ENCODE results near the gene SFSWAP.
"Not testable (repeated sequence)": the region's sequence is repeated elsewhere in the genome, so short reads cannot be mapped to it uniquely, and the experiment has no call there.

The SFSWAP gene

DNA sequence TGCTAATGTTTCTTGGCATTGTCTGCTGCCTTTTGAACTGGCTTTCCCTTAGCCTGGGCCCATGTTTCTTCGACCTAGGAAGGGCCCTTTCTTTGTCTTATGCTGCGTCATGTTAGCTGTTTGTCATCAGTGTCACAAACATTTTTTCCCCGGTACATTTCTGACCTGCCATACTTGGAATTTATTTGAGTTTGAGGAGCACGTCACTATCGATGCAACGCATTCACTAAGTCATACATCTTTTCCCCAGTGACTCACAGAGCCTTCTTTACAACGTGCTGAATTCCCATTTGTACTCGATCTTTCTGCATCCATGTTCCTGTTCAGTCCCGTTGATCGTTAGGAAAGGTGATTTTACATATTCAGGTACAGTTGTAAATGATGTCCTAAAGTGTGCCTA lies 61.1 kb downstream of the SFSWAP start:
- Histone ChIP-seq H3K36me3 (ENCODE audit: insufficient read depth, low read length) (peaks cover 45% of the 10 kb centered on the region), H3K9me3 (ENCODE audit: low read length) (no peaks in the 10 kb centered on the region), H3K4me1 (ENCODE audit: insufficient read depth, low read length) (peaks cover 8% of the 10 kb centered on the region), H3K4me3 (ENCODE audit: low read depth in 1 of 2, low read length in 2 of 2) (no peak overlapping the region), H3K27me3 (ENCODE audit: control insufficient read depth in 1 of 2, insufficient read depth in 2 of 2, low read length in 2 of 2) (no peaks in the 10 kb centered on the region), H3K27ac (ENCODE audit: low read depth, low read length) (no peak overlapping the region), H3K9ac (ENCODE audit: low read length) (no peak overlapping the region)

DNA sequence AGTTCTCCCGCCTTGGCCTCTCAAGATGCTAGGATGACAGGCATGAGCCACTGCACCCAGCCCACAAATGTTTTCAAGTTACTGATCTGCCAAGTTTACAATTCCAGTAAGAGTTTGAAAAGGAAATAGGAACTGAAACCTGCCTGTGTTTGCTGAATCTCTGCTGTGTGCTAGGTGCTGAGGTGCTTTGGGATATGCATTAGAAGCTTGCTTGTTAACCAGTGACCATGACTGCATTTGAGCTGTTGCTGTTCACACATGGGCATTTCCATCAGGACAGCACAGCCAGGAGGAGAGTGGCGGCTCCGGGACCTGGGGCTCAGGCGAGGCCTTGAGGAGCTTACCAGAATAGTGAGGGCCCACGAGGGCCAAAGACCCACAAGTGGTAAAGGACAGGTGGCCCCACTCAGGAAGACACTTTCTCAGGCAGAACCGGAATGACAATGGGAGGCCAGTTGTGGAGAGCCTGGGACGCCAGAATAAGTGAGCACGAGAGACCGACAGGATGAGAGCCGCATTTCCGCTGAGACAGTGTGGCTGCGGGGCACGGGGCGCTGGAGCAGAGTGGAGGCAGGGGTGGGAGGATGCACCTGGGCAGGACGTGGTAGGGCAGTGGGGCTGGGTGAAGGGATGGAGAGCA lies 62.8 kb downstream of the SFSWAP start:
- H3K36me3 ChIP-seq (ENCODE audit: insufficient read depth, low read length), result peaks cover 42% of the 10 kb centered on the region
- H3K27ac ChIP-seq (ENCODE audit: low read depth, low read length), result no peak overlapping the region
- no peak overlapping the region for H3K4me3 ChIP-seq (ENCODE audit: low read depth in 1 of 2, low read length in 2 of 2)
- H3K9me3 ChIP-seq (ENCODE audit: low read length), result no peaks in the 10 kb centered on the region
- H3K9ac ChIP-seq (ENCODE audit: low read length), result no peak overlapping the region
- H3K27me3 ChIP-seq (ENCODE audit: control insufficient read depth in 1 of 2, insufficient read depth in 2 of 2, low read length in 2 of 2), result no peaks in the 10 kb centered on the region
- H3K4me1 ChIP-seq (ENCODE audit: insufficient read depth, low read length), result peaks cover 8% of the 10 kb centered on the region

DNA sequence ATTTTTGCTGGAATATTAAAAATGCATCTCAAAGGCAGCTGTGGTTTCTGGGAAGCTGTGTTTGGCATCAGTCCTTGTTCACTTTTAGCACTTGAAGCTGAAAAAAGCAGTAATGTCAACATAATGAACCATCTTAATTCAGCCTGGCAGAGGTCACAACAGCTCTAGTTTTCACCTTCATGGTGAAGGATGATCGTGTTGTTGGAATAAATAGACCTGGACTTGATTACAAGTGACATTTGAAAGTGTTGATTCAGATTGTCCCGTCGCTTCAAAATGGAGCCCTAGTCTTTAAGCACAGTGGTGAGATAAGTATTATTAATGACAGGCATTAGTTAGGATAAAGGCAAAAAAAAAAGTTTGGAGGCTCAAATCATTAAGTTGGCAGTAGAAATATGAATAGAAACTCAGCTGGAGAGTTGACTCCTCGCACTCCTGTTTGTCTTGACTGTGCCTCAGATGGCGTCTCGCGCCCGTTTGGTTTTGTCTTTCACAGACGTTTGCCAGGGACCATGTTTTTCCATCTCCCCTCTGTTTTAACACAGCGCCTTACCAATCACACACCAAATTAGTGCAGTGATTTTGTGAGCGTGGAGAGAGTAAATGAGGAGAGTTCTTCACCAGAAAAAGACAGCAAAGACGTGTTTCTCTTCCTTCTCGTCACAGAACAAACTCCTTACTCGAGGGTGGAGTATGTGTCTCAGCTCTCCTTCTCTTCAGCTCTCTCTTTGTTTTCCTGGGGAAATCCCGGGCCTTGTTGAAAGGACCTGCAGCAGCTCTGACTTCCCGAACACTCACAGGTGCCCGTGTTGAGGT lies 63.9 kb downstream of the SFSWAP start:
- Histone ChIP-seq H3K4me3 (ENCODE audit: low read depth in 1 of 2, low read length in 2 of 2) (no peak overlapping the region), H3K27ac (ENCODE audit: low read depth, low read length) (no peak overlapping the region), H3K4me1 (ENCODE audit: insufficient read depth, low read length) (peaks cover 8% of the 10 kb centered on the region), H3K9ac (ENCODE audit: low read length) (no peak overlapping the region), H3K9me3 (ENCODE audit: low read length) (no peaks in the 10 kb centered on the region), H3K36me3 (ENCODE audit: insufficient read depth, low read length) (peaks cover 44% of the 10 kb centered on the region), H3K27me3 (ENCODE audit: control insufficient read depth in 1 of 2, insufficient read depth in 2 of 2, low read length in 2 of 2) (no peaks in the 10 kb centered on the region)

DNA sequence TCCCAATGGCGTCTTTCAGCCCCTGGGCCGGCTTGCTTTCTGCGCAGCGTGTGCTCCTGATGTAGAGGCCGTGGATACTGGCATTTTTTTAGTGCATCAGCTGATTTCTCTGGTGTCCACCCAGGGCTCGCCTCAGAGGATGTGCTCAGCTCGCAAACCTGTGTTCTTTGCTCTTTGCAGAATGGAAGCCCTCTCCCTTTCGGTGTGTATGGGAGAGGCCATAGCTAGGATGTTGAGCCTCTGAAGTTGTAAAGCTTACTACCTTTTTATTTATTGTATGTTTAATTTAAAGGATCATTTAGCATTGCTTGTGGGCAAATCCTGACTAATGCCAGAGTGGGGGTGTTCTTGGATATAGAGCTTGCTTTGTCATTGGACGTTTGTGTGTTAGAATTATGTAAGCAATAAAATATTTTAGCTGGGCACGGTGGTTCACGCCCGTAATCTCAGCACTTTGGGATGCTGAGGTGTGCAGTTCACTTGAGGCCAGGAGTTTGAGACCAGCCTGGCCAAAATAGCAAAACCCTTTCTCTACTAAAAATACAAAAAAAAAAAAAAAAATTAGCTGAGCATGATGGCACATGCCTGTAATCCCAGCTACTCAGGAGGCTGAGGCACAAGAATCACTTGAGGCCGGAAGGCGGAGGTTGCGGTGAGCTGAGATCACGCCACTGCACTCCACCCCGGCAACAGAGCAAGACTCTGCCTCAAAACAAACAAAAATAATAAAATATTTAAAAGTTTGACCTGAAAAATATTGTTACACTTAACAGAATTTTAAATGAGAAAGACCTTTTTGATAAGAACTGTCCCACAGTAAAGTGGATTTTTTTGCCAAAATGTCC lies 64.7 kb downstream of the SFSWAP start:
- no peak overlapping the region for H3K4me3 ChIP-seq (ENCODE audit: low read depth in 1 of 2, low read length in 2 of 2)
- no peaks in the 10 kb centered on the region for H3K27me3 ChIP-seq (ENCODE audit: control insufficient read depth in 1 of 2, insufficient read depth in 2 of 2, low read length in 2 of 2)
- H3K9ac ChIP-seq (ENCODE audit: low read length), result no peak overlapping the region
- no peaks in the 10 kb centered on the region for H3K9me3 ChIP-seq (ENCODE audit: low read length)
- H3K4me1 ChIP-seq (ENCODE audit: insufficient read depth, low read length), result peaks cover 8% of the 10 kb centered on the region
- H3K27ac ChIP-seq (ENCODE audit: low read depth, low read length), result no peak overlapping the region
- peaks cover 39% of the 10 kb centered on the region for H3K36me3 ChIP-seq (ENCODE audit: insufficient read depth, low read length)

DNA sequence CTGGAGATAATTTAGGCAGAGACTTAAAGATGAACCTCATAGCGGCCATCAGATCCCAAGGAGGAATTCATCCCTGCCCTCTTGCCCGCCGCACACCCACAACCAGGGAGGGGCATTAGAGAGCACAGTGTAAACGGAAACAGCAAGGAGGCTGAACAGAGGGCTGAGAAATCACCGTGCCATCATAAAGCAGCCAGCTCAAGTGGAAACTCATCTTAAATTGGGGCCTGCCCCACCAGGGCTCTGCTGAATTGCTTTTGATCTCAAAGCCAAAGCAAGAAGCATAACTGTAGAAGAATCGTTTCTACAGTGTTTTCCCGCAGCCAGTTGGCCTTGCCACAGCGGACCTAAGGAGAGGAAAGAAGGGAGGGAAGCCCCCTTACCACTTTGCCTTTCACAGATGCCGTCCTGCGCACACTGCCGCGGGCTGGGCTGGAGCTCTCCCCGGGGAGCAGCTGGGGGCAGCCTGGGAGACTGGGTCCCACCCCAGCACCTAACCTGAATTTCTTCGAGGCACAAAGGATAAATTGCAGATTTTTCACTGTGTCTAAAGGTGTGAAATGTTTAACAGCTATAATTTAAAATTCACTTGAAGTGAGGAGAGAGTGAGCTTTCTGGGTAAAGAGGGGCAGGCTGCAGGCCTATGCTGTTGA lies 65.5 kb downstream of the SFSWAP start:
- H3K27ac ChIP-seq (ENCODE audit: low read depth, low read length), result no peak overlapping the region
- H3K27me3 ChIP-seq (ENCODE audit: control insufficient read depth in 1 of 2, insufficient read depth in 2 of 2, low read length in 2 of 2), result no peaks in the 10 kb centered on the region
- peaks cover 32% of the 10 kb centered on the region for H3K36me3 ChIP-seq (ENCODE audit: insufficient read depth, low read length)
- H3K4me1 ChIP-seq (ENCODE audit: insufficient read depth, low read length), result peaks cover 8% of the 10 kb centered on the region
- no peak overlapping the region for H3K9ac ChIP-seq (ENCODE audit: low read length)
- H3K4me3 ChIP-seq (ENCODE audit: low read depth in 1 of 2, low read length in 2 of 2), result no peak overlapping the region
- H3K9me3 ChIP-seq (ENCODE audit: low read length), result no peaks in the 10 kb centered on the region

DNA sequence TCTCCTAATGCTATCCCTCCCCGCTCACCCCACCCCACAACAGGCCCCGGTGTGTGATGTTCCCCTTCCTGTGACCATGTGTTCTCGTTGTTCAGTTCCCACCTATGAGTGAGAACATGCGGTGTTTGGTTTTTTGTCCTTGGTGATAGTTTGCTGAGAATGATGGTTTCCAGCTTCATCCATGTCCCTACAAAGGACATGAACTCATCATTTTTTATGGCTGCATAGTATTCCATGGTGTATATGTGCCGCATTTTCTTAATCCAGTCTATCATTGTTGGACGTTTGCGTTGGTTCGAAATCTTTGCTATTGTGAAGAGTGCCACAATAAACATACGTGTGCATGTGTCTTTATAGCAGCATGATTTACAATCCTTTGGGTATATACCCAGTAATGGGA lies 66.4 kb downstream of the SFSWAP start:
- not testable (repeated sequence) for H3K4me3 ChIP-seq (ENCODE audit: low read depth in 1 of 2, low read length in 2 of 2); H3K4me1 ChIP-seq (ENCODE audit: insufficient read depth, low read length); H3K9ac ChIP-seq (ENCODE audit: low read length); H3K27ac ChIP-seq (ENCODE audit: low read depth, low read length); H3K27me3 ChIP-seq (ENCODE audit: control insufficient read depth in 1 of 2, insufficient read depth in 2 of 2, low read length in 2 of 2); H3K9me3 ChIP-seq (ENCODE audit: low read length)
- H3K36me3 ChIP-seq (ENCODE audit: insufficient read depth, low read length), result peaks cover 34% of the 10 kb centered on the region

DNA sequence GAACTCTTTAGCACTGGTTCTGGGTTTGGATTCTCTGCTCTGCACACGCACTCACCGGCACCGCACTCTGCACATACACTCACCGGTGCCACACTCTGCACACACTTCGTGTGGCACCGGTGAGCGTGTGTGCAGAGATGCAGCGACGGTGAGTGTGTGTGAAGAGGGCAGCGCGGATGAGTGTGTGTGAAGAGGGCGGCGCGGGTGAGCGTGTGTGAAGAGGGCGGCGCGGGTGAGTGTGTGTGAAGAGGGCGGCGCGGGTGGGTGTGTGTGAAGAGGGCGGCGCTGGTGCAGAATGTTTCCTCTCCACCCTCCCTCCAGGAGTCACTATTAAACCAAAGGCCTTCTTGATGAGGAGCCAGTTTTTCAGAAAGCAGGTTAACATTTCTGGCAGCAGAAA lies 68.1 kb downstream of the SFSWAP start:
- H3K27ac ChIP-seq (ENCODE audit: low read depth, low read length), result no peak overlapping the region
- no peaks in the 10 kb centered on the region for H3K9me3 ChIP-seq (ENCODE audit: low read length)
- H3K36me3 ChIP-seq (ENCODE audit: insufficient read depth, low read length), result peaks cover 19% of the 10 kb centered on the region

DNA sequence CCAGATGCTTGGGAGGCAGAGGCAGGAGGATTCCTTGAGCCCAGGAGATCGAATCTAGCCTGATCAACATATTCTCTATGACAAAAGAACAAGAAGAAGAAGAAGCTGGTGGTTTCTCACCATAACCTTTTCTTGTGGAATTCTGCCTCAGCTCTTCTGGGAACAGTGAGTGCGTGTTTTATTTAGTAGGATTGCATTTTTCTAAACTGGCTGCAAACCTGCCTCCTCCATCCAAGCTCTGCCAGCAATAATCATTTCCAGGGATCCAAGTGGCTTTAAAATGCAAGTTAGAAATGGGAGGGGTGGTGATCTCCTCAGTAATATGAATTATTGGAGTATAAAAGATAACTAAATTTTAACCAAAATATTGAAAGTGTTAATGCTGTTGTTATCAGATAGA lies 71.2 kb downstream of the SFSWAP start:
- Histone ChIP-seq H3K27me3 (ENCODE audit: control insufficient read depth in 1 of 2, insufficient read depth in 2 of 2, low read length in 2 of 2) (no peaks in the 10 kb centered on the region), H3K9ac (ENCODE audit: low read length) (no peak overlapping the region), H3K27ac (ENCODE audit: low read depth, low read length) (no peak overlapping the region), H3K4me1 (ENCODE audit: insufficient read depth, low read length) (no peaks in the 10 kb centered on the region), H3K9me3 (ENCODE audit: low read length) (no peaks in the 10 kb centered on the region), H3K4me3 (ENCODE audit: low read depth in 1 of 2, low read length in 2 of 2) (no peak overlapping the region), H3K36me3 (ENCODE audit: insufficient read depth, low read length) (peaks cover 29% of the 10 kb centered on the region)

More for the DNA sequence above, 68.1 kb downstream of the SFSWAP start:
- Histone ChIP-seq H3K4me3 (ENCODE audit: low read depth in 1 of 2, low read length in 2 of 2) (no peak overlapping the region), H3K9ac (ENCODE audit: low read length) (no peak overlapping the region), H3K27me3 (ENCODE audit: control insufficient read depth in 1 of 2, insufficient read depth in 2 of 2, low read length in 2 of 2) (no peaks in the 10 kb centered on the region), H3K4me1 (ENCODE audit: insufficient read depth, low read length) (peaks cover 8% of the 10 kb centered on the region)

DNA sequence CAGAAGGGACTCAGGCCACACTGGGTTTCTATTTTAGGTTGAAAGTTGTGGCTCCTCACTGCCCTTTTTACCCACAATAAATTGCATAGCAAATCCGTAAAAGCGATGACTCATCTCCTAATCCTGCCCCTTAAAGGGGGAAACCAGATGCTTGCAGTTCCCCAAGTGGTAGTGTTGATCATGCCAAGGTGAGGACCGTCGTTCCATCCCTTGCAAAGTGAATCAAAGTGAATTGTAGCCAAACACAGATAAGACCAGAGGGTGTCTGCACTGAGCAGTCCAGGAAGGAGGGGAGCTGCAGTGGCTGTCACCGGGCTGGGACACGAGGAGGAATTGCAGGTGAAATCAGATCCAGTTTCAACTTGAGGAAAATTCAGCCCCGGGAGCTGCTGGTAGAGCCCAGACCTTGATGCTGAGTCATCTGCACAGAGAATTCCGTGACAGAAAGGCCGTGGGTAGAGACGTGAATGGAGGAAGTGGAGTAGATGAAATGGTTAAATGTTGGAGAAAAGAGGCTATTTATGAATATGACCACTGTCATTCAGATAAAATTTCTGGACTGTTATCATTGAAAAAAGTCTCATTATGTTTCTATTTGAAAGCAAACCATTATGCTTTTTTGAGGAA lies 73.1 kb downstream of the SFSWAP start:
- Histone ChIP-seq H3K4me1 (ENCODE audit: insufficient read depth, low read length) (no peaks in the 10 kb centered on the region), H3K4me3 (ENCODE audit: low read depth in 1 of 2, low read length in 2 of 2) (no peak overlapping the region), H3K36me3 (ENCODE audit: insufficient read depth, low read length) (peaks cover 35% of the 10 kb centered on the region), H3K27ac (ENCODE audit: low read depth, low read length) (no peak overlapping the region), H3K9me3 (ENCODE audit: low read length) (no peaks in the 10 kb centered on the region), H3K27me3 (ENCODE audit: control insufficient read depth in 1 of 2, insufficient read depth in 2 of 2, low read length in 2 of 2) (no peaks in the 10 kb centered on the region), H3K9ac (ENCODE audit: low read length) (no peak overlapping the region)

DNA sequence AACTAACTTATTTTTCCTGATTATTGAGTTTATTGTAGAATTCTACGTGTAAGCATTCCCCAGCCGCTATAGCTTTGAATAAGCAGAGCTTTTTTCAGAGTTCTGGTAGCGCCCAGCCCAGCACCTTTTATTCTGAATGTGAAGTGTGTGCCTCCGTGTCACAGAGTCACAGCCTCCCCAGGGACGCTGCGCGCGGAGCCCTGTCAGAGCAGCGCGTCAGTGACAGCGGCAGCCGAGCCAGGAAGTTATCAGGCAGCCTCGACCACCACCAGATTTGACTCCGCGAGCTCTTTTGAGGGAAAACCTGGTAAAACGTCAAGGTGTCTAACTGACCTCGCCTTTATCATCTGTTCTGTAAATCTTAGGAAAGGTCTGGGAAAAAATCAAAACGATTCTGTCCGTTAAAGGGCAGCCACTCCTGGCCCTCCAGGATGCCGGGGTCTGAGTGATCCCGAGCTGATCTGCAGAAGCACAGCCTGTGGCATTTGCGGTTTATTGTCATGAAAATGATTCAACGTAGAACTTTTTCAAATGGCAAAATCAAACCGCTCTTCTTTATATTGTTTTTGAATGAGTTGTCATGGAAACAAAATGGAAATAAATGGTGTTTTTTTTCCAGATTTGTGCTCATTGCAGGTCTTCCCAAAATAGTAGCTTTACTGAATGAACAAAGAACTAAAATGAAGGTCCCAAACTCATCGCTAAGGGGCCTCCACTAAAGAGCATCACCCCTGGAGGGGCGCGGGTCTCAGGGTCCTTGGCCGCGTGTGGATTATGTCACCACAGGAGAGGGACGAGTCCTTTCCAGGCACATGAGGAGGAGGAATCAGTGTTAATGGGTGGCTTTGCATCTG lies 74.2 kb downstream of the SFSWAP start:
- Histone ChIP-seq H3K9me3 (ENCODE audit: low read length) (no peaks in the 10 kb centered on the region), H3K36me3 (ENCODE audit: insufficient read depth, low read length) (peaks cover 42% of the 10 kb centered on the region), H3K4me1 (ENCODE audit: insufficient read depth, low read length) (no peaks in the 10 kb centered on the region), H3K9ac (ENCODE audit: low read length) (no peak overlapping the region), H3K27me3 (ENCODE audit: control insufficient read depth in 1 of 2, insufficient read depth in 2 of 2, low read length in 2 of 2) (no peaks in the 10 kb centered on the region), H3K27ac (ENCODE audit: low read depth, low read length) (no peak overlapping the region), H3K4me3 (ENCODE audit: low read depth in 1 of 2, low read length in 2 of 2) (no peak overlapping the region)
